ENCODE measurements around the gene ID4.
"Not testable (repeated sequence)": the region's sequence is repeated elsewhere in the genome, so short reads cannot be mapped to it uniquely, and the experiment has no call there.

The ID4 gene

GRCh38 chr6:19834858-19835257 lies 2.3 kb upstream of the ID4 start:
- DNase-seq = no peak

DNA sequence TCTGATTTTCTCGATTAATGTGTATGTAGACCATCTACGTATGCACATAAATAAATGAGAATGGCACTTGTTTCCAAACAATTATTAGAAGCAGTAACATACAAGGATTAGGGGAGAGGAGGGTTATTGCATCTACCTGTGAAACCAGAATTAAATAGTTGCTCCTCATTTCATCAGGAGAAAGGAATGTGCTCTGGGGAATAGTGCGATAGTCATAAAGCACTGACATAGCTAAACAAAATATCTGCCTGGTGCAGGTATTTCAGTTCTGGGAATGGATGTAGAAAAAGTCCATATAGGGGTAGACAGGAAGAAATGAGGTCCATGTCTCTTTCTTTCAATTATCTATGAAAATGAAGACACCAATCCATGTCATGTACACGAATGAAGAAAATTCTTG lies 1.6 kb upstream of the ID4 start:
- no peak for DNase-seq

GRCh38 chr6:19837511-19838441 lies 606 bp downstream of the ID4 start:
- no peak for DNase-seq

- DNase-seq = no peak
Measured at GRCh38 chr6:19838442-19839236, 1.5 kb downstream of the ID4 start.

DNA sequence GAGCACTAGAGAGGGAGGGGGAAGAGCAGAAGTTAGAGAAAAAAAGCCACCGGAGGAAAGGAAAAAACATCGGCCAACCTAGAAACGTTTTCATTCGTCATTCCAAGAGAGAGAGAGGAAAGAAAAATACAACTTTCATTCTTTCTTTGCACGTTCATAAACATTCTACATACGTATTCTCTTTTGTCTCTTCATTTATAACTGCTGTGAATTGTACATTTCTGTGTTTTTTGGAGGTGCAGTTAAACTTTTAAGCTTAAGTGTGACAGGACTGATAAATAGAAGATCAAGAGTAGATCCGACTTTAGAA lies 2.0 kb downstream of the ID4 start:
- no peak for DNase-seq

DNA sequence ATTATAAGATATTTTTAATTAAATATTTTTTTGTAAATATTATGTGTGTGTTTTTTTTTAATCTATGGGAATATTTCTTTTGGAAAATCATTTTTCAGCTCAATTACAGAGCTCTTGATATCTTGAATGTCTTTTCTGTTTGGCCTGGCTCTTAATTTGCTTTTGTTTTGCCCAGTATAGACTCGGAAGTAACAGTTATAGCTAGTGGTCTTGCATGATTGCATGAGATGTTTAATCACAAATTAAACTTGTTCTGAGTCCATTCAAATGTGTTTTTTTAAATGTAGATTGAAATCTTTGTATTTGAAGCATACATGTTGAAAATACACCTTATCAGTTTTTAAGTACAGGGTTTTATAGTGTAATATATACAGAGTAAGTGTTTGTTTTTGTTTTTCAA lies 2.6 kb downstream of the ID4 start:
- no peak for DNase-seq

GRCh38 chr6:19841181-19841580 lies 4.0 kb downstream of the ID4 start:
- DNase-seq = no peak

GRCh38 chr6:19842030-19842615 lies 5.0 kb downstream of the ID4 start:
- DNase-seq = no peak

DNA sequence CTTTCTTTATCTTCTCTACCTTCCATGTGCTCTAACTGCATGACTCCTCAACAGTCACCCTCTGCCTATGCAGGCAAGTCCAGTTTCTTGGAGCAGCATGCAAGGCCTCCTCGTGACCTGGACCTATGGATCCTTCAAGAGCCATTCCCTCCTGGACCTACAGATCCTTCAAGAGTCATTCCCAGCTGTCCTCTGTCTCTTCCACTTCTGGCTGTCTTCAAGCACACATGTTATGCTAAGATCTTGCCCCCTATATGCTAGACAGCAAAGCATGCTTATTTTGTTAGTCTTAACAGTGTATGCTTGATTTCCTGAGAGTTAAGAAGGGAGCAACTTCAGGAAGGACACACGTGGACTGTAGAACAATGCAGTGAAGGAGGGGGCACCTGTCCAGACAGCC lies 7.5 kb downstream of the ID4 start:
- no peak for DNase-seq

GRCh38 chr6:19845266-19846041 lies 8.3 kb downstream of the ID4 start:
- no peak for DNase-seq

- DNase-seq = no peak
Measured at GRCh38 chr6:19848465-19849029, 11.4 kb downstream of the ID4 start.

DNA sequence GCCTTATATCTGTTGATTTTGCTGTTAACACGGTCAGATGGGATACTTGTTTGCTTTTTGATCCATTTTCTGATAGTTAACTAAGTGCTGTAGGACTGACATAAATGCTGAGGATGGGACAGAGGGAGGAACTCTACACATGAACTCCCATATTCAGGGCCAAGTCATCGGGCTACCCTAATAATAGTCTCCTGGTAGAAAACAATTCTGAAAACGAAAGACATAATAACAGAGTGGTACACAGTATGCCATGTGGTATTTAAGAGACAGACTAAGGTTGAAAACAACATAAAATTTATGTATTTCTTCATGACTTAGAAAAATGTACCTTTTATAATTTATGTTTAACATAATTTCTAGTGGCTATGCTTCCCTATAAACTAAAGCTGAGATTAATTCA lies 12.0 kb downstream of the ID4 start:
- DNase-seq = no peak

DNA sequence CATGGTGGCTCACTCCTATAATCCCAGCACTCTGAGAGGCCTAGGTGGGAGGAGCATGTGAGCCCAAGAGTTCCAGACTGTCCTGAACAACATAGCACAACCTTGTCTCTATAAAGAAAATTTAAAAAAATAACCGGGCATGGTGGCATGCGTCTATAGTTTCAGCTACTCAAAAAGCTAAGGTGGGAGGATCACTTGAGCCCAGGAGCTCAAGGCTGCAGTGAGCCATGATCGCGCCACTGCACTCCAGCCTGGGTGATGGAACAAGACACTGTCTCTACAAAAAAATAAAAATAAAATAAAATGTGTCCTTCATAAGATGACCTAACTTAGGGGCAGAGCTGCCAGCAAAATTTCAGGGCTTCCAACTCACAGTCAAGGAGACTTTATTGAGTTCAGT lies 12.6 kb downstream of the ID4 start:
- DNase-seq = no peak

- DNase-seq = peak; percentile 79
Measured at GRCh38 chr6:19851241-19852089, 14.3 kb downstream of the ID4 start.

DNA sequence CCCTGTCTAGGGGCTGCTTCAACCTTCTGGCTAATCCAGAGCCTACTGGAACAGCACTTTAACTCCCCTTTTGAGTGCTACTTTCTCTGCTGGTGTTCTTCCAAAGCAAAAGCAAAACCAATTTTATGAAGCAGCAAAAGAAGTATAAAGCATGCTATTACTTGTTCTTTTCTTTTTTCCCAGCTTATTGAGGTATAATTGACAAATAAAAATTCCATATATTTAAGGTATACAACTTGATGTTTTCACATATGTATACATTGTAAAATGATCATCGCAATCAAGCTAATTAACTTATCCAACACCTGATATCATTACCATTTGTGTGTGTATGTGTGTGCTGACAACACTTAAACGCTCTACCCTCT lies 14.9 kb downstream of the ID4 start:
- no peak for DNase-seq

DNA sequence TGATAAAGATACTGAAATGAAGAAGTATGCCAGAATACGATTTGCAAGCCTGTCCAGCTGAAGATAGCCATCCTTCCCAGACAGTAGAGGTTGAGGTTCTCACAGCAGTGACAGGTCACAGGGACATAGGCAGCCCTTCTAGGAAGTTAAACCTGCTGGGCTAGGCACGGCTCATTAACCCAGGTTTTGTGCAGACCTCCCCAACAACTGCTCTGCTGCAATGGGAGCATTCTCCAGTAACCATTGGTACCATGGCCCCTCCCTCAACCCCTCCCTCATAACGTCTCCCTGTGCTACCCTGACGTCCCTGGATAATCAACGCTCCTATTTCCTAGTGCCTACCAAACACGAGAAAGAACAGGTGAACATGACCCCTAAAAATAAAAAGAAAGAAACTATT lies 15.8 kb downstream of the ID4 start:
- DNase-seq = no peak

DNA sequence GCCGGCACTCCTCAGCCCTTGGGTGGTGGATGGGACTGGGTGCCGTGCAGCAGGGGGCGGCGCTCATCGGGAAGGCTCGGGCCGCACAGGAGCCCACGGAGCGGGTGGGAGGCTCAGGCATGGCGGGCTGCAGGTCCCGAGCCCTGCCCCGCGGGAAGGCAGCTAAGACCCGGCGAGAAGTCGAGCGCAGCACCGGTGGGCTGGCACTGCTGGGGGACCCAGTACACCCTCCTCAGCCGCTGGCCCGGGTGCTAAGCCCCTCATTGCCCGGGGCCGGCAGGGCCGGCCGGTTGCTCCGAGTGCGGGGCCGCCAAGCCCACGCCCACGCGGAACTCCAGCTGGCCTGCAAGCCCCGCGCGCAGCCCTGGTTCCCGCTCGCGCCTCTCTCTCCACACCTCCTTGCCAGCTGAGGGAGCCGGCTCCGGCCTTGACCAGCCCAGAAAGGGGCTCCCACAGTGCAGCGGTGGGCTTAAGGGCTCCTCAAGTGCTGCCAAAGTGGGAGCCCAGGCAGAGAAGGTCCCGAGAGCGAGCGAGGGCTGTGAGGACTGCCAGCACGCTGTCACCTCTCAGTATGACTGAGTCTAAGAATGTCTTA lies 17.3 kb downstream of the ID4 start:
- DNase-seq = not testable (repeated sequence)

DNA sequence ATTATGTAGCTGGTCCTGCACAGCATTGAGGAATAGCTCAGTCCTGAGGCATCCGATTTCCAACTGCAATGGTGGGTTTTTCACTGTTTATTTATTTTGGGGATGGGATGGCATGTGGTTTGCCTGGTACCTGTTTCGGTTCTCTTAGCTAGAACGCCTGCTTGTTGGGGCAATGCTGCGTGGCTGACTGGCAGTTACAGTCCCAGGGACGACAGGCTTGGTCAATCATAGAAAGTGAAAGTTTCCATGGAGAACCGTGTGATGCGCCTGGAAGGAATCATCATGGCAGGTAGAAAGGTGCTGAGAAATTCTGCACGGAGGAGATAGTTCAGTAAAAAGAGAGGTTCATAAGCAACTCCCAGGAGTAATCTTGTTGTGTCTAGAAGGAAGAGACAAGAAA lies 18.4 kb downstream of the ID4 start:
- no peak for DNase-seq

DNA sequence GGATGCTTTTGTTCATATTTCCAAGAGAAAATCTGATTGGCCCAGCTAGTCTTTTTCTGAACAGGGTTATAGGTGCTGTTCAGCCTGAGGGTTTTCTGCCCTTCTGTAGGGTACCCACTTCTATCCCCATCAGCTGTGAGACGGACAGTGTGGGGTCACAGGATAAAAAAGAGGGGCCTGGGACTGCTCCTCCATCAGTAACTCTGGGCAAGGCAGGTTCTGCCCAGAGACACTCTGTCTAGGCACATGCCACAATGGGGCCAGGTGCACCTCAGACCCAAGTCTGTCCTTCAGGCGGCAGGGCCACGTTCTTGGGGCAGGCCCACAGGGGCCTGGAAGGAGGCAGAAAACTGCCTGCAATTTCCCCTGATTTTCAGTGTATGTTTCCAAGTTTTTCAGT lies 20.0 kb downstream of the ID4 start:
- no peak for DNase-seq

- no peak for DNase-seq
Measured at GRCh38 chr6:19857703-19858102, 20.5 kb downstream of the ID4 start.

GRCh38 chr6:19860235-19860877 lies 23.2 kb downstream of the ID4 start:
- DNase-seq = no peak

All from NCI-H1436 (cell line).